H1 (cell line): Measurements from ENCODE around the gene DNAJC2. TPM values are rescaled to one million over a fixed set of nuclear protein-coding genes. Genes with fewer than 3 reads are reported as not detected.

ENCODE experiments used
- CTCF ChIA-PET: fragments of 300-600 bp; sonication (Branson Sonifier 250); formaldehyde crosslinking; loops from one replicate; lab custom pipeline; 2021; ENCODE audit not compliant: partially characterized antibody; lab: Charles Lee
- POLR2A ChIA-PET: fragments of 300-600 bp; sonication (Branson Sonifier 250); formaldehyde crosslinking; loops from one replicate; lab custom pipeline; 2021; ENCODE audit warnings: inconsistent platforms; ENCODE audit not compliant: partially characterized antibody; lab: Charles Lee
- DNase-seq, 2 experiments: peaks; one replicate each; pipeline versions ENCODE4 v3.0.0 to v3.0.0-alpha.2; 2010 to 2022; ENCODE audit warnings: low spot score in 2 of 2, low read depth in 1 of 2, mixed read lengths in 1 of 2
- FAIRE-seq: peaks from 2 replicates; lab custom pipeline; 2011; peaks lifted over from hg19 to GRCh38; lab: Jason Lieb, UNC
- H2AFZ ChIP-seq: 2 replicates; pipeline ENCODE4 v1.8.1; 2012; ENCODE audit warnings: low read length, inconsistent platforms
- H2AK5ac ChIP-seq: 2 replicates; pipeline ENCODE4 v1.6.1; 2013; ENCODE audit warnings: low read depth, low read length
- H2BK120ac ChIP-seq: replicated peaks from 2 replicates; pipeline ENCODE3; 2013; ENCODE audit warnings: low read depth, low read length, inconsistent platforms
- H2BK12ac ChIP-seq: 2 replicates; pipeline ENCODE4 v1.6.1; 2013; ENCODE audit warnings: low read depth, low read length
- H2BK15ac ChIP-seq: 2 replicates; pipeline ENCODE4 v1.6.1; 2013; ENCODE audit warnings: low read length
- H2BK20ac ChIP-seq: 2 replicates; pipeline ENCODE4 v1.6.1; 2013; ENCODE audit warnings: low read length
- H2BK5ac ChIP-seq: 2 replicates; pipeline ENCODE4 v1.6.1; 2013; ENCODE audit warnings: low read depth, low read length
- H3K14ac ChIP-seq: 2 replicates; pipeline ENCODE4 v1.6.1; 2013; ENCODE audit warnings: inconsistent platforms; ENCODE audit not compliant: insufficient read length
- H3K18ac ChIP-seq: 2 replicates; pipeline ENCODE4 v1.6.1; 2013; ENCODE audit warnings: low read length; ENCODE audit errors: extremely low read depth
- H3K23ac ChIP-seq: 2 replicates; pipeline ENCODE4 v1.6.1; 2013; ENCODE audit warnings: inconsistent platforms; ENCODE audit not compliant: insufficient read length
- H3K23me2 ChIP-seq: 2 replicates; pipeline ENCODE4 v1.6.1; 2013; ENCODE audit warnings: low read depth, low read length
- H3K27ac ChIP-seq: 2 replicates; pipeline ENCODE4 v1.6.1; 2011; ENCODE audit warnings: low read depth, low read length, inconsistent platforms
- H3K27me3 ChIP-seq, 4 experiments: replicated peaks in 1 of 4; 1 replicate in 1 of 4; 2 replicates in 3 of 4; pipeline versions ENCODE4 v1.6.1 to v1.8.1; 2011 to 2013; ENCODE audit warnings: low read length in 3 of 4, mild to moderate bottlenecking in 3 of 4, inconsistent platforms in 2 of 4, mixed read lengths in 2 of 4, moderate library complexity in 1 of 4; ENCODE audit not compliant: control insufficient read depth in 3 of 4, insufficient read depth in 3 of 4; ENCODE audit errors: extremely low read depth in 1 of 4
- H3K36me3 ChIP-seq, 4 experiments: 2 replicates each; pipeline versions ENCODE4 v1.6.1 to v1.8.1; 2011 to 2013; ENCODE audit warnings: mild to moderate bottlenecking in 4 of 4, low read length in 3 of 4, moderate library complexity in 2 of 4, control low read depth in 1 of 4, inconsistent platforms in 1 of 4; ENCODE audit not compliant: insufficient read depth in 4 of 4, control insufficient read depth in 2 of 4
- H3K4ac ChIP-seq: replicated peaks from 2 replicates; pipeline ENCODE3; 2013; ENCODE audit warnings: low read length, low read depth, mixed read lengths, inconsistent platforms; ENCODE audit not compliant: insufficient read length
- H3K4me1 ChIP-seq, 4 experiments: replicated peaks in 1 of 4; 1 replicate in 1 of 4; 2 replicates in 3 of 4; pipeline versions ENCODE4 v1.6.1 to v1.8.1; 2011 to 2013; ENCODE audit warnings: low read length in 3 of 4, inconsistent platforms in 2 of 4, mixed read lengths in 1 of 4; ENCODE audit not compliant: insufficient read depth in 4 of 4, control insufficient read depth in 3 of 4
- H3K4me2 ChIP-seq, 2 experiments: 2 replicates each; pipeline versions ENCODE4 v1.6.1 to v1.8.1; 2011 to 2013; ENCODE audit warnings: low read depth in 2 of 2, low read length in 2 of 2, control low read depth in 1 of 2, inconsistent platforms in 1 of 2, mild to moderate bottlenecking in 1 of 2; ENCODE audit not compliant: insufficient read depth in 1 of 2
- H3K4me3 ChIP-seq, 4 experiments: fragments of 200-600, 300-600 bp in 1 of 4; sonication (generic), shearing (Covaris generic), sonication (Bioruptor Twin) in 1 of 4; 2 replicates each; pipeline versions ENCODE4 v1.5.1 to v1.8.1; 2011 to 2016; ENCODE audit warnings: low read length in 4 of 4, low read depth in 3 of 4, control low read depth in 2 of 4, inconsistent platforms in 2 of 4, mild to moderate bottlenecking in 2 of 4, mixed read lengths in 1 of 4, moderate library complexity in 1 of 4; ENCODE audit not compliant: insufficient read depth in 2 of 4; ENCODE audit errors: extremely low read depth in 1 of 4
- H3K56ac ChIP-seq: replicated peaks from 2 replicates; pipeline ENCODE3; 2013; ENCODE audit warnings: low read depth, mild to moderate bottlenecking, mixed read lengths, low read length, inconsistent platforms; ENCODE audit not compliant: insufficient read length
- H3K79me1 ChIP-seq: 2 replicates; pipeline ENCODE4 v1.6.1; 2013; ENCODE audit warnings: low read depth, low read length, control low read depth
- H3K79me2 ChIP-seq, 2 experiments: 2 replicates each; pipeline versions ENCODE4 v1.6.1 to v1.8.1; 2012 to 2013; ENCODE audit warnings: low read length in 2 of 2, mild to moderate bottlenecking in 2 of 2, inconsistent platforms in 1 of 2; ENCODE audit not compliant: insufficient read depth in 2 of 2, control insufficient read depth in 1 of 2
- H3K9ac ChIP-seq, 4 experiments: replicated peaks in 1 of 4; 1 replicate in 1 of 4; 2 replicates in 3 of 4; pipeline versions ENCODE4 v1.6.1 to v1.8.1; 2011 to 2013; ENCODE audit warnings: low read depth in 3 of 4, low read length in 3 of 4, control low read depth in 2 of 4, mild to moderate bottlenecking in 2 of 4, moderate library complexity in 2 of 4, inconsistent platforms in 1 of 4; ENCODE audit errors: extremely low read depth in 1 of 4
- H3K9me3 ChIP-seq, 2 experiments: 2 replicates each; pipeline versions ENCODE4 v1.6.1 to v1.8.1; 2012 to 2013; ENCODE audit warnings: mild to moderate bottlenecking in 2 of 2, moderate library complexity in 2 of 2, control low read depth in 1 of 2, inconsistent platforms in 1 of 2, low read depth in 1 of 2, low read length in 1 of 2, mixed read lengths in 1 of 2; ENCODE audit not compliant: insufficient read depth in 2 of 2
- H4K20me1 ChIP-seq, 2 experiments: replicated peaks in 1 of 2; 2 replicates each; pipeline versions ENCODE3 to v1.8.1; 2011 to 2013; ENCODE audit warnings: inconsistent platforms in 2 of 2, low read length in 2 of 2, mild to moderate bottlenecking in 1 of 2; ENCODE audit not compliant: insufficient read depth in 2 of 2, control insufficient read depth in 1 of 2
- H4K5ac ChIP-seq: 2 replicates; pipeline ENCODE4 v1.6.1; 2013; ENCODE audit warnings: low read length, low read depth, mixed read lengths, inconsistent platforms; ENCODE audit not compliant: insufficient read length
- H4K8ac ChIP-seq: 2 replicates; pipeline ENCODE4 v1.8.0; 2013; ENCODE audit warnings: mild to moderate bottlenecking, moderate library complexity, low read length, inconsistent platforms; ENCODE audit not compliant: insufficient read depth; ENCODE audit errors: extremely low read depth
- H4K91ac ChIP-seq: replicated peaks from 2 replicates; pipeline ENCODE3; 2013; ENCODE audit warnings: low read length, mixed read lengths, inconsistent platforms; ENCODE audit not compliant: insufficient read length
- CHD2 ChIP-seq: IDR thresholded peaks from 2 replicates; pipeline ENCODE4 v1.6.1; 2012; ENCODE audit warnings: low read length, improper control_type of control experiment
- WGBS, 2 experiments: shearing (Covaris generic) in 1 of 2; methylation state at CpG; one replicate each; pipeline versions ENCODE4 v1.1.6 to v1.1.7; 2013 to 2015; ENCODE audit warnings: low lambda C conversion rate in 2 of 2, mixed read lengths in 2 of 2, inconsistent platforms in 1 of 2, low coverage in 1 of 2, missing lambda C conversion rate in 1 of 2; ENCODE audit not compliant: insufficient replicate concordance in 2 of 2, insufficient coverage in 1 of 2, insufficient read length in 1 of 2; ENCODE audit errors: extremely low coverage in 1 of 2, missing lambda C conversion rate in 1 of 2; 5-methylcytosine and 5-hydroxymethylcytosine counted together
- polyA plus RNA-seq, 7 experiments: library from polyadenylated mRNA; depleted of rRNA in 3 of 7; stranded (reverse) in 5 of 7; unstranded in 2 of 7; fragments of >200 nt in 5 of 7; fragments of 200-250 nt in 2 of 7; gene quantifications; 1 replicate in 5 of 7; 2 replicates in 1 of 7; 4 replicates in 1 of 7; pipeline versions ENCODE4 v1.2.1 to v1.2.3, GENCODE V29; 2011 to 2013; ENCODE audit warnings: missing spikeins in 2 of 7, mixed read lengths in 2 of 7
- total RNA-seq: library from RNA; stranded (reverse); fragmentation: NEBNext Ultra II Directional; extraction: Animal tissue kit (Norgen Biotek cat#: 25700); gene quantifications from 2 replicates; pipeline ENCODE4 v1.2.1, GENCODE V29; 2021

DNAJC2 gene
- total and polyA plus RNA-seq, 2 of the 8 experiments (the other 6 are each of a cell fraction or from before 2014, with no cell fraction given), result 9.8 to 42.2 TPM

DNA sequence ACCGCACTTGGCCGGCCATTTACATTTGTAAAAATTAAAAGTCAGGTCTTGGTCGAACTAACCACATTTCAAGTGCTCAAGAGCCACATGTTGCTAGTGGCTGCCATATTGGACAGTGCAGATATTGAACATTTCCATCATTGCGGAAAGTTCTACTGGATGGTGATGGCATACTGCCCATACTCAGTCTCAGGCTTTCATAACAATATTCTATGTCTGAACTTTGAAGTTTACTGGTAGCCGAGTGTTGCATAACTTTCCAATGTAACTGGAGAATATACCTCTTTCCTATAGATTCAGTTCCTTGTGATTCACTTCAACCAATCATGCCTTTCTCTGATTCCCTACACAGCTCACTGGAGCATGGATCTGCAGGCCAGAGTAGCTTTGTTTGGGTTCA, 46.6 kb upstream of the DNAJC2 start:
- no peak overlapping the region for H3K18ac ChIP-seq
- no peak overlapping the region for H2BK5ac ChIP-seq
- H2BK12ac ChIP-seq, result no peak overlapping the region
- H2AK5ac ChIP-seq, result no peak overlapping the region
- H3K4me3 ChIP-seq, result no peak overlapping the region
- H2AFZ ChIP-seq, result no peak overlapping the region
- no peaks in the 10 kb centered on the region for H3K27me3 ChIP-seq
- CTCF ChIA-PET, result interaction anchor here (1.3 to 1.7 kb wide), 3 partner anchors 12 to 19 kb away, joined by 3 to 5 read pairs (median 5); no protein-coding TSS in a partner anchor
- H3K4me2 ChIP-seq, result no peak overlapping the region
- no peak overlapping the region for H4K8ac ChIP-seq
- TF ChIP-seq CHD2, result no peak
- TF ChIP-seq, all 59 proteins: peak for 0
- no peaks in the 10 kb centered on the region for H3K79me1 ChIP-seq
- H3K36me3 ChIP-seq, result no peaks in the 10 kb centered on the region
- H2BK15ac ChIP-seq, result no peak overlapping the region
- no peak overlapping the region for H4K91ac ChIP-seq
- H3K56ac ChIP-seq, result no peak overlapping the region
- no peak overlapping the region for H3K9ac ChIP-seq
- no peak overlapping the region for H2BK120ac ChIP-seq
- no peak overlapping the region for H3K14ac ChIP-seq
- H4K5ac ChIP-seq, result no peak overlapping the region
- no peaks in the 10 kb centered on the region for H3K9me3 ChIP-seq
- no peak overlapping the region for H3K27ac ChIP-seq
- no peaks in the 10 kb centered on the region for H3K23me2 ChIP-seq
- POLR2A ChIA-PET, result no interaction called here
- 86% methylated on average over 5 of the region's 5 CpGs; no CpG with 5 or more reads in 1 of the 2 experiments for WGBS, 2 experiments
- H3K4me1 ChIP-seq, result no peaks in the 10 kb centered on the region
- no peaks in the 10 kb centered on the region for H3K79me2 ChIP-seq
- no peaks in the 10 kb centered on the region for H4K20me1 ChIP-seq
- FAIRE-seq (no peak), DNase-seq (no peak)
- no peak overlapping the region for H2BK20ac ChIP-seq
- no peak overlapping the region for H3K4ac ChIP-seq
- H3K23ac ChIP-seq, result no peak overlapping the region
